Measurements from ENCODE around the gene C10orf90.

DNA sequence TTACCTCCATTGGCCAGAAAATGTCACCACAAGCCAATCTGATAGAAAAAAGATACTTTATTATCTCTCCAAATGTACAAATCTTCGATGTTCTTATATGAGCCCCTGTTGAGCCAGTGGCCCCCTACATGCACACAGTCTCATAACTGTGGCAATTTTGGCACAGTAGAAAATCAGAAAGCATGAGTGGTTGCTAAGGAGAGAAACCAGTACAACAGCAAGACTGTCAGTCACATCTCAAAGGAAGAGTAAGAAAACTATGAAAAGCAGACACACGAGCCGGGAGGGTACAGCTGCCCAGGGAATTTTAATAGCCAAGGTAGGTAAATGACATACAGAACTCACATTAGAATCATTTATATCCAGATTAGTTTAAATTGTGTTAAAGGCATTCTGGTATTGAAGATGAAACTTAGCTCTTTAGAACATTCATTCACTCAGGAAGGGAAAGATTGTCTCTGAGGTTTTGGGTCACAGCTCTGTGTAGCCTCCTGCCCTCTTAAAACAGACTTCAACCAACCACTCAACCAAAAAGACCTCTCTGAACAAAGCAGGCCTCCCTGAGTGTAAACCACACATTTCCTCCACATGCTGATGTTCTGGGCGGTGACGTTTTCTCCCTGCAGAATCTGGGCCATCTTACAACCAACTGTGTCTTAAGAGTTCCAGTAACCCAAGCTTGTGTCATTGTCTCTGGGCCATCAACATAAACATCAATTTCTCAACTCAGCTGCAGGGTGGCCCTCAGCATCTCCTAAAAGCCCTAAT lies 201.4 kb downstream of the C10orf90 start:
- no peak for TF ChIP-seq POLR2A (IDR thresholded peaks at IDR 0.05)
- TF ChIP-seq, protein P1, sequence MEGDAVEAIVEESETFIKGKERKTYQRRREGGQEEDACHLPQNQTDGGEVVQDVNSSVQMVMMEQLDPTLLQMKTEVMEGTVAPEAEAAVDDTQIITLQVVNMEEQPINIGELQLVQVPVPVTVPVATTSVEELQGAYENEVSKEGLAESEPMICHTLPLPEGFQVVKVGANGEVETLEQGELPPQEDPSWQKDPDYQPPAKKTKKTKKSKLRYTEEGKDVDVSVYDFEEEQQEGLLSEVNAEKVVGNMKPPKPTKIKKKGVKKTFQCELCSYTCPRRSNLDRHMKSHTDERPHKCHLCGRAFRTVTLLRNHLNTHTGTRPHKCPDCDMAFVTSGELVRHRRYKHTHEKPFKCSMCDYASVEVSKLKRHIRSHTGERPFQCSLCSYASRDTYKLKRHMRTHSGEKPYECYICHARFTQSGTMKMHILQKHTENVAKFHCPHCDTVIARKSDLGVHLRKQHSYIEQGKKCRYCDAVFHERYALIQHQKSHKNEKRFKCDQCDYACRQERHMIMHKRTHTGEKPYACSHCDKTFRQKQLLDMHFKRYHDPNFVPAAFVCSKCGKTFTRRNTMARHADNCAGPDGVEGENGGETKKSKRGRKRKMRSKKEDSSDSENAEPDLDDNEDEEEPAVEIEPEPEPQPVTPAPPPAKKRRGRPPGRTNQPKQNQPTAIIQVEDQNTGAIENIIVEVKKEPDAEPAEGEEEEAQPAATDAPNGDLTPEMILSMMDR (IDR thresholded peaks at IDR 0.05) = no peak
